ENCODE measurements around the gene HSD17B14. TPM values are rescaled to one million over a fixed set of nuclear protein-coding genes. Genes with fewer than 3 reads are reported as not detected.

The HSD17B14 gene
- total RNA-seq, 2 donors from 2014 or later: 1.3 to 1.7 TPM

GRCh38 chr19:48814895-48815294 is 21.4 kb downstream of the HSD17B14 start:
- no peaks in the 10 kb centered on the region for H3K9me3 Mint-ChIP-seq
- H3K36me3 Mint-ChIP-seq: no peaks in the 10 kb centered on the region
- ATAC-seq (no peak), DNase-seq (ENCODE audit: low spot score in 2 of 2) (no peak)
- no peak overlapping the region for H3K27ac Mint-ChIP-seq

- ATAC-seq: no peak
- DNase-seq (ENCODE audit: low spot score in 2 of 2): no peak
- Mint-ChIP-seq H3K27ac (no peak overlapping the region), H3K9me3 (no peaks in the 10 kb centered on the region), H3K36me3 (no peaks in the 10 kb centered on the region)
These were observed 23.0 kb downstream of the HSD17B14 start for GRCh38 chr19:48813123-48813913.

GRCh38 chr19:48812094-48812929 is 24.0 kb downstream of the HSD17B14 start:
- ATAC-seq (peak in 1 of 2 donors; percentile 81), DNase-seq (ENCODE audit: low spot score in 2 of 2) (peak in 1 of 2 donors; percentile 75)
- Mint-ChIP-seq H3K9me3 (no peaks in the 10 kb centered on the region), H3K36me3 (peaks cover 0 to 4% of the 10 kb centered on the region in 2 donors), H3K27ac (peak overlapping the region in 1 of 2 donors; percentile 24)

GRCh38 chr19:48810151-48810550 is 26.1 kb downstream of the HSD17B14 start:
- DNase-seq (ENCODE audit: low spot score in 2 of 2) (no peak), ATAC-seq (no peak)
- Mint-ChIP-seq H3K36me3 (peaks cover 0 to 4% of the 10 kb centered on the region in 2 donors), H3K9me3 (no peaks in the 10 kb centered on the region), H3K27ac (peak overlapping the region; percentile 82 to 90)

GRCh38 chr19:48807590-48808308 is 28.5 kb downstream of the HSD17B14 start:
- ATAC-seq (no peak), DNase-seq (ENCODE audit: low spot score in 2 of 2) (no peak)
- Mint-ChIP-seq H3K27ac (no peak overlapping the region), H3K9me3 (no peaks in the 10 kb centered on the region), H3K36me3 (peaks cover 0 to 4% of the 10 kb centered on the region in 2 donors)

- DNase-seq (ENCODE audit: low spot score in 2 of 2) (peak in 1 of 2 donors; percentile 44), ATAC-seq (peak in 1 of 2 donors; percentile 57)
- Mint-ChIP-seq H3K36me3 (peaks cover 0 to 4% of the 10 kb centered on the region in 2 donors), H3K27ac (peak overlapping the region in 1 of 2 donors; percentile 9), H3K9me3 (no peaks in the 10 kb centered on the region)
These were observed 29.3 kb downstream of the HSD17B14 start for GRCh38 chr19:48806818-48807589.

- no peak for DNase-seq (ENCODE audit: low spot score in 2 of 2)
- no peaks in the 10 kb centered on the region for H3K9me3 Mint-ChIP-seq
- no peak for ATAC-seq
- H3K36me3 Mint-ChIP-seq: peaks cover 0 to 4% of the 10 kb centered on the region in 2 donors
- peak overlapping the region in 1 of 2 donors; percentile 9 for H3K27ac Mint-ChIP-seq
These were observed 29.8 kb downstream of the HSD17B14 start for GRCh38 chr19:48806518-48806817.

- ATAC-seq: no peak
- peaks cover 0 to 4% of the 10 kb centered on the region in 2 donors for H3K36me3 Mint-ChIP-seq
- peak overlapping the region in 1 of 2 donors; percentile 21 for H3K27ac Mint-ChIP-seq
These were observed 30.8 kb downstream of the HSD17B14 start for GRCh38 chr19:48805452-48805851.

GRCh38 chr19:48804496-48804895 is 31.8 kb downstream of the HSD17B14 start:
- no peak for ATAC-seq
- H3K36me3 Mint-ChIP-seq: peaks cover 0 to 4% of the 10 kb centered on the region in 2 donors
- DNase-seq (ENCODE audit: low spot score in 2 of 2): no peak
- no peak overlapping the region for H3K27ac Mint-ChIP-seq
- no peaks in the 10 kb centered on the region for H3K9me3 Mint-ChIP-seq

More at GRCh38 chr19:48805452-48805851, 30.8 kb downstream of the HSD17B14 start:
- no peaks in the 10 kb centered on the region for H3K9me3 Mint-ChIP-seq
- no peak for DNase-seq (ENCODE audit: low spot score in 2 of 2)

- ATAC-seq (no peak), DNase-seq (ENCODE audit: low spot score in 2 of 2) (no peak)
- Mint-ChIP-seq H3K27ac (no peak overlapping the region), H3K36me3 (peaks cover 0 to 1% of the 10 kb centered on the region in 2 donors), H3K9me3 (no peaks in the 10 kb centered on the region)
These were observed 33.7 kb downstream of the HSD17B14 start for GRCh38 chr19:48802623-48803022.

GRCh38 chr19:48799358-48800300 is 36.7 kb downstream of the HSD17B14 start:
- no peak for ATAC-seq
- no peaks in the 10 kb centered on the region for H3K36me3 Mint-ChIP-seq

GRCh38 chr19:48798937-48799336 is 37.4 kb downstream of the HSD17B14 start:
- no peak overlapping the region for H3K27ac Mint-ChIP-seq
- ATAC-seq (no peak), DNase-seq (ENCODE audit: low spot score in 2 of 2) (no peak)

More at GRCh38 chr19:48799358-48800300, 36.7 kb downstream of the HSD17B14 start:
- no peak overlapping the region for H3K27ac Mint-ChIP-seq
- no peaks in the 10 kb centered on the region for H3K9me3 Mint-ChIP-seq
- DNase-seq (ENCODE audit: low spot score in 2 of 2): no peak

GRCh38 chr19:48797103-48797502 is 39.2 kb downstream of the HSD17B14 start:
- ATAC-seq (no peak), DNase-seq (ENCODE audit: low spot score in 2 of 2) (no peak)
- H3K9me3 Mint-ChIP-seq: no peaks in the 10 kb centered on the region
- no peaks in the 10 kb centered on the region for H3K36me3 Mint-ChIP-seq
- H3K27ac Mint-ChIP-seq: peak overlapping the region; percentile 70 to 88

More at GRCh38 chr19:48798937-48799336, 37.4 kb downstream of the HSD17B14 start:
- no peaks in the 10 kb centered on the region for H3K9me3 Mint-ChIP-seq
- no peaks in the 10 kb centered on the region for H3K36me3 Mint-ChIP-seq

- DNase-seq (ENCODE audit: low spot score in 2 of 2): no peak
- ATAC-seq: no peak
- H3K9me3 Mint-ChIP-seq: no peaks in the 10 kb centered on the region
- H3K36me3 Mint-ChIP-seq: no peaks in the 10 kb centered on the region
- no peak overlapping the region for H3K27ac Mint-ChIP-seq
These were observed 39.8 kb downstream of the HSD17B14 start for GRCh38 chr19:48796298-48797083.
